Esophagus muscularis mucosa (tissue), 4 donors: ENCODE data around the gene ANKS1A.

ENCODE experiments used
- EP300 ChIP-seq: sonication (generic); formaldehyde crosslinking; IDR thresholded peaks from one replicate; pipeline ENCODE4 v1.6.1; 2017; ENCODE audit warnings: antibody characterized with exemption
- POLR2A ChIP-seq: fragments of 450-650 bp; IDR thresholded peaks from one replicate; pipeline ENCODE4 v1.6.1; 2017; ENCODE audit warnings: antibody characterized with exemption, moderate library complexity, mild to moderate bottlenecking, low read depth
- POLR2AphosphoS5 ChIP-seq, 2 donors: sonication (generic); formaldehyde crosslinking; IDR thresholded peaks; one replicate each; pipeline ENCODE4 v1.6.1; 2017; ENCODE audit warnings: antibody characterized with exemption in 2 of 2
- TF ChIP-seq, protein P1 (sequence below), 3 experiments: fragments of 200-600 bp in 2 of 3; fragments of 450-650 bp in 1 of 3; sonication (generic) in 2 of 3; IDR thresholded peaks; one replicate each; pipeline ENCODE4 v1.5.1; 2017 to 2019; ENCODE audit warnings: antibody characterized with exemption in 3 of 3, mild to moderate bottlenecking in 2 of 3, moderate library complexity in 1 of 3

DNA sequence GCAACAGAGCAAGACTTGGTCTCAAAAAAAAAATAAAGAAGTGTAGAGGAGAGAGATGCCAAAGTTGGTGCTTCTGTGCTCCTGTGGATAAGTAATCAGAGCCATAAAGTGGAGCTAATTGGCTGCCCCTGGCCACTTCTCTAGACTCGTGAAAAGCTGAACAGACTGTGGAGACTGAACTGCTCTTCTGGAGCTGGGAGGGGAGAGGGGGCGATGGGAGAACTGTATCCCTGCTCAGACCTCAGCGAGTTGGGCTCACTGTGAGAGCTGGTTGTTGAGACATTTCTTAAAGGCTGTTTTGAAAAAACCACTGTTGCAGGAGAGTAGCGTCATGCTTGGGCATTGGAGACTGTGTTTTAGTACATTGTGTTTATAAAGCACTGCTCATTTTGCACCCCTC lies 126.4 kb downstream of the ANKS1A start:
- TF ChIP-seq, protein P1, sequence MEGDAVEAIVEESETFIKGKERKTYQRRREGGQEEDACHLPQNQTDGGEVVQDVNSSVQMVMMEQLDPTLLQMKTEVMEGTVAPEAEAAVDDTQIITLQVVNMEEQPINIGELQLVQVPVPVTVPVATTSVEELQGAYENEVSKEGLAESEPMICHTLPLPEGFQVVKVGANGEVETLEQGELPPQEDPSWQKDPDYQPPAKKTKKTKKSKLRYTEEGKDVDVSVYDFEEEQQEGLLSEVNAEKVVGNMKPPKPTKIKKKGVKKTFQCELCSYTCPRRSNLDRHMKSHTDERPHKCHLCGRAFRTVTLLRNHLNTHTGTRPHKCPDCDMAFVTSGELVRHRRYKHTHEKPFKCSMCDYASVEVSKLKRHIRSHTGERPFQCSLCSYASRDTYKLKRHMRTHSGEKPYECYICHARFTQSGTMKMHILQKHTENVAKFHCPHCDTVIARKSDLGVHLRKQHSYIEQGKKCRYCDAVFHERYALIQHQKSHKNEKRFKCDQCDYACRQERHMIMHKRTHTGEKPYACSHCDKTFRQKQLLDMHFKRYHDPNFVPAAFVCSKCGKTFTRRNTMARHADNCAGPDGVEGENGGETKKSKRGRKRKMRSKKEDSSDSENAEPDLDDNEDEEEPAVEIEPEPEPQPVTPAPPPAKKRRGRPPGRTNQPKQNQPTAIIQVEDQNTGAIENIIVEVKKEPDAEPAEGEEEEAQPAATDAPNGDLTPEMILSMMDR (IDR thresholded peaks at IDR 0.05) = no peak
- TF ChIP-seq POLR2A (no peak), EP300 (no peak), POLR2AphosphoS5 (IDR thresholded peaks at IDR 0.05) (no peak)
